Gastroesophageal sphincter (tissue), 3 donors: ENCODE results near the gene KRTAP9-1.

Experiments used
- EP300 ChIP-seq: sonication (generic); formaldehyde crosslinking; IDR thresholded peaks from one replicate; pipeline ENCODE4 v1.6.1; 2017; ENCODE audit warnings: antibody characterized with exemption, mild to moderate bottlenecking
- POLR2A ChIP-seq, 2 donors: fragments of 450-650 bp; IDR thresholded peaks; one replicate each; pipeline ENCODE4 v1.6.1; 2017; ENCODE audit warnings: antibody characterized with exemption in 2 of 2, mild to moderate bottlenecking in 2 of 2, moderate library complexity in 1 of 2
- TF ChIP-seq, protein P1 (sequence below), 4 experiments: fragments of 200-600 bp in 2 of 4; fragments of 450-650 bp in 2 of 4; sonication (generic) in 1 of 4; IDR thresholded peaks; one replicate each; pipeline ENCODE4 v1.5.1; 2017 to 2019; ENCODE audit warnings: antibody characterized with exemption in 4 of 4, mild to moderate bottlenecking in 2 of 4, moderate library complexity in 2 of 4

DNA sequence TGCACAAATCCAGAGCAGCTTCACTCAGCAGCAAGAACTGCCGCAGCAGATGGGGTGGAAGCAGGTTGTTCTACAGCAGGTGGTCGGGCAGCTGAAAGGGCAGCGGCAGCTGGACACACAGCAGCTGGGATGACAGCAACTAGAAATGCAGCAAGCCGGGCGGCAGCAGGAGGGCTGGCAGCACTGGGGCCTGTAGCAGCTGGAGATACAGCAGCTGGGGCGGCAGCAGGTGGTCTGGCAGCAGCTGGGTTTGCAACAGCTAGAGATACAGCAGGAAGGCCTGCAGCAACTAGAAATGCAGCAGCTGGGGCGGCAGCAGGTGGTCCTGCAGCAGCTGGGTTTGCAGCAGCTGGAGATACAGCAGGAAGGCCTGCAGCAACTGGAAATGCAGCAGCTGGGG lies 22.1 kb upstream of the KRTAP9-1 start:
- TF ChIP-seq, protein P1, sequence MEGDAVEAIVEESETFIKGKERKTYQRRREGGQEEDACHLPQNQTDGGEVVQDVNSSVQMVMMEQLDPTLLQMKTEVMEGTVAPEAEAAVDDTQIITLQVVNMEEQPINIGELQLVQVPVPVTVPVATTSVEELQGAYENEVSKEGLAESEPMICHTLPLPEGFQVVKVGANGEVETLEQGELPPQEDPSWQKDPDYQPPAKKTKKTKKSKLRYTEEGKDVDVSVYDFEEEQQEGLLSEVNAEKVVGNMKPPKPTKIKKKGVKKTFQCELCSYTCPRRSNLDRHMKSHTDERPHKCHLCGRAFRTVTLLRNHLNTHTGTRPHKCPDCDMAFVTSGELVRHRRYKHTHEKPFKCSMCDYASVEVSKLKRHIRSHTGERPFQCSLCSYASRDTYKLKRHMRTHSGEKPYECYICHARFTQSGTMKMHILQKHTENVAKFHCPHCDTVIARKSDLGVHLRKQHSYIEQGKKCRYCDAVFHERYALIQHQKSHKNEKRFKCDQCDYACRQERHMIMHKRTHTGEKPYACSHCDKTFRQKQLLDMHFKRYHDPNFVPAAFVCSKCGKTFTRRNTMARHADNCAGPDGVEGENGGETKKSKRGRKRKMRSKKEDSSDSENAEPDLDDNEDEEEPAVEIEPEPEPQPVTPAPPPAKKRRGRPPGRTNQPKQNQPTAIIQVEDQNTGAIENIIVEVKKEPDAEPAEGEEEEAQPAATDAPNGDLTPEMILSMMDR (IDR thresholded peaks at IDR 0.05), result no peak
- TF ChIP-seq EP300 (no peak), POLR2A (IDR thresholded peaks at IDR 0.05) (no peak)
